ENCODE results near the gene ISX. TPM values are rescaled to one million over a fixed set of nuclear protein-coding genes. Genes with fewer than 3 reads are reported as not detected.

The ISX gene
- total RNA-seq, 1 experiment from 2014 or later, result 5.6 TPM

DNA sequence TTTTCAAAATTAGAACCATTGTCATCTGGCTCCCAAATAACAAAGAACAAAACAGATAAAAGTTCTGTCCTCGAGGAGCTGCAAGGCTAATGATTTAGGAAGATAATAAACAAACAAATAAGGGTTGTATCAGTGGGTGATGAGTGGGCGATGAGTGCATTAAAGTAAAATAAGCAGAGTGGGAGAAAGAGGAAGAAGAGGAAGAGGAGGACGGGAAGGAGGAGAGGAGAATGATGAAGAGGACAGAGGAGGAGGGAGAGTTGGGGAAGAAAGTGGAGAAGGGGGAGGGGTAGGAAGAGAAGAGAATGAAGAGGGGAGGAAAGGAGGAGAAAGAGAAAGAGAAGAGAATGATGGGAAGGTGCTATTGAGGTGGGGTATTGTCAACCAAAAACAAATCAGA, 33.4 kb upstream of the ISX start:
- Mint-ChIP-seq H3K27ac (ENCODE audit: unreplicated experiment) (no peak overlapping the region), H3K36me3 (ENCODE audit: insufficient read depth, unreplicated experiment) (no peaks in the 10 kb centered on the region), H3K27me3 (ENCODE audit: insufficient read depth, unreplicated experiment) (peaks cover 18% of the 10 kb centered on the region), H3K9me3 (ENCODE audit: unreplicated experiment) (no peaks in the 10 kb centered on the region), H3K4me3 (ENCODE audit: unreplicated experiment) (no peak overlapping the region), H3K4me1 (ENCODE audit: low read depth, unreplicated experiment) (no peaks in the 10 kb centered on the region)
- TF ChIP-seq, protein P1, sequence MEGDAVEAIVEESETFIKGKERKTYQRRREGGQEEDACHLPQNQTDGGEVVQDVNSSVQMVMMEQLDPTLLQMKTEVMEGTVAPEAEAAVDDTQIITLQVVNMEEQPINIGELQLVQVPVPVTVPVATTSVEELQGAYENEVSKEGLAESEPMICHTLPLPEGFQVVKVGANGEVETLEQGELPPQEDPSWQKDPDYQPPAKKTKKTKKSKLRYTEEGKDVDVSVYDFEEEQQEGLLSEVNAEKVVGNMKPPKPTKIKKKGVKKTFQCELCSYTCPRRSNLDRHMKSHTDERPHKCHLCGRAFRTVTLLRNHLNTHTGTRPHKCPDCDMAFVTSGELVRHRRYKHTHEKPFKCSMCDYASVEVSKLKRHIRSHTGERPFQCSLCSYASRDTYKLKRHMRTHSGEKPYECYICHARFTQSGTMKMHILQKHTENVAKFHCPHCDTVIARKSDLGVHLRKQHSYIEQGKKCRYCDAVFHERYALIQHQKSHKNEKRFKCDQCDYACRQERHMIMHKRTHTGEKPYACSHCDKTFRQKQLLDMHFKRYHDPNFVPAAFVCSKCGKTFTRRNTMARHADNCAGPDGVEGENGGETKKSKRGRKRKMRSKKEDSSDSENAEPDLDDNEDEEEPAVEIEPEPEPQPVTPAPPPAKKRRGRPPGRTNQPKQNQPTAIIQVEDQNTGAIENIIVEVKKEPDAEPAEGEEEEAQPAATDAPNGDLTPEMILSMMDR (IDR thresholded peaks at IDR 0.05; ENCODE audit: insufficient read depth in 1 of 2, low read depth in 1 of 2, low read length in 1 of 2, severe bottlenecking in 1 of 2, unreplicated experiment in 1 of 2), result no peak
- H3K4me1 ChIP-seq, result no peaks in the 10 kb centered on the region
- no peak overlapping the region for H3K4me3 ChIP-seq (ENCODE audit: low read depth, low read length)
- ChIA-PET POLR2A (no interaction called here), CTCF (no interaction called here)
- BruUV-seq (replicated peaks), result no TSS peak
- DNase-seq, result no peak
- no peaks in the 10 kb centered on the region for H3K36me3 ChIP-seq (ENCODE audit: control insufficient read depth, insufficient read depth, low read length)
- intact Hi-C loops (cut with micrococcal nuclease; ENCODE audit: unreplicated experiment), result no loop called here
- no peaks in the 10 kb centered on the region for H3K9me3 ChIP-seq
- H3K27me3 ChIP-seq (replicated peaks; ENCODE audit: control insufficient read depth, insufficient read depth, low read length), result no peaks in the 10 kb centered on the region

DNA sequence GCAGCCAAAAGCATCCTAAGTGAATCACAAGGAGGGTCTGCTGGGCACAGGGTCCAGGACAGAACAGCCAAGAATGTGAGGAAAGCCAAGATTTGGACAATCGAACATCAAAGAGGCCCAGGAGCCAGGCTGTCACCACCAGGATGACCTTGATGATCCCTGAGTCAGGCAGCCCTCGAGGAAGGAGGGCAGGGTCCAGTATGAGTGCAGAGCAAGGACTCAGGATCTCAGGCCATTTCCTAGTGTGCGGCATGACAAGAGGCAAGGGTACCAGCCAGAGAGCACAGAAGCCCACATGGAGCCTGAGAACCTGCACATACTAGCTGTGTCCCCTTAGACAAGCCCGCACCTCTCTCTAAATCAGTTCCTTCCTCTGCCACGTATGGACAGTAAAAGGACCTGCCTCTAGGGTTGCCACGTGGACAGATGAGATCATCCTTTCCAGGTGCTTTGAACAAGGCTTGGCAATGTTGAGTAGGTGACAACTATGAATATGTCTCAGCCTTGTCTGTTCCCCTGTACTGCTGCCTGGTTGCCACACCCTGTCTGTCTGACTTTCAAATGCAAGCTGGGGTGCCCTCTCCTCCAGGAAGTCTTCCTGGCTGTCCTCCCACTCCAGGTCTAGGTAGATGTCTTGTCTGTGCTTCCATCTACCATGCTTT, 32.2 kb upstream of the ISX start:
- DNase-seq, result no peak
- Mint-ChIP-seq H3K27ac (ENCODE audit: unreplicated experiment) (no peak overlapping the region), H3K9me3 (ENCODE audit: unreplicated experiment) (no peaks in the 10 kb centered on the region), H3K4me3 (ENCODE audit: unreplicated experiment) (no peak overlapping the region), H3K4me1 (ENCODE audit: low read depth, unreplicated experiment) (no peaks in the 10 kb centered on the region), H3K36me3 (ENCODE audit: insufficient read depth, unreplicated experiment) (no peaks in the 10 kb centered on the region), H3K27me3 (ENCODE audit: insufficient read depth, unreplicated experiment) (peaks cover 12% of the 10 kb centered on the region)
- Histone ChIP-seq H3K36me3 (ENCODE audit: control insufficient read depth, insufficient read depth, low read length) (no peaks in the 10 kb centered on the region), H3K4me1 (no peaks in the 10 kb centered on the region), H3K9me3 (no peaks in the 10 kb centered on the region), H3K27me3 (replicated peaks; ENCODE audit: control insufficient read depth, insufficient read depth, low read length) (no peaks in the 10 kb centered on the region), H3K4me3 (ENCODE audit: low read depth, low read length) (no peak overlapping the region)
- TF ChIP-seq, protein P1 (IDR thresholded peaks at IDR 0.05; ENCODE audit: insufficient read depth in 1 of 2, low read depth in 1 of 2, low read length in 1 of 2, severe bottlenecking in 1 of 2, unreplicated experiment in 1 of 2), result no peak
- POLR2A ChIA-PET, result no interaction called here
- CTCF ChIA-PET, result no interaction called here
- intact Hi-C loops (cut with micrococcal nuclease; ENCODE audit: unreplicated experiment), result no loop called here
- no TSS peak for BruUV-seq (replicated peaks)

DNA sequence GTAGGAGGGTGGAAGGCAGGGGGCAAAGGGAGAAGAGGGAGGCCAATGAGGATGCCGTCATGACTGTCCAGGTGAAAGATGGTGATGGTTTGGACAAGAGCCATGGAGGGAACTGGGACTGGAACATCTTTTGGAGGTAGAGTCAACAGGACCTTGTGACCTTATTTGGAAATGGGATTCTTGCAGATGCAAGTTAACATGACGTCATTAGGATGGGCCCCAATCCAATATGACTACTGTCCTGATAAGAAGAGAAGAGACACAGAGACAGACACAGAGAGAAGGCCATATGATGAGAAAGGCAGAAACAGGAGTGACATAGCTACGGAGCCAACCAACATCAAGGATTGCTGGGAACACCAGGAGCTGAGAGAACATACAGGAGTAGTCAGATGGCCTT, 31.0 kb upstream of the ISX start:
- TF ChIP-seq, protein P1 (IDR thresholded peaks at IDR 0.05; ENCODE audit: insufficient read depth in 1 of 2, low read depth in 1 of 2, low read length in 1 of 2, severe bottlenecking in 1 of 2, unreplicated experiment in 1 of 2), result no peak
- DNase-seq, result no peak
- H3K9me3 ChIP-seq, result no peaks in the 10 kb centered on the region
- Mint-ChIP-seq H3K4me3 (ENCODE audit: unreplicated experiment) (no peak overlapping the region), H3K4me1 (ENCODE audit: low read depth, unreplicated experiment) (no peaks in the 10 kb centered on the region), H3K36me3 (ENCODE audit: insufficient read depth, unreplicated experiment) (no peaks in the 10 kb centered on the region), H3K9me3 (ENCODE audit: unreplicated experiment) (no peaks in the 10 kb centered on the region), H3K27ac (ENCODE audit: unreplicated experiment) (no peak overlapping the region), H3K27me3 (ENCODE audit: insufficient read depth, unreplicated experiment) (peaks cover 7% of the 10 kb centered on the region)
- ChIA-PET POLR2A (no interaction called here), CTCF (no interaction called here)
- no peak overlapping the region for H3K4me3 ChIP-seq (ENCODE audit: low read depth, low read length)
- H3K4me1 ChIP-seq, result no peaks in the 10 kb centered on the region
- BruUV-seq (replicated peaks), result no TSS peak
- intact Hi-C loops (cut with micrococcal nuclease; ENCODE audit: unreplicated experiment), result no loop called here
- no peaks in the 10 kb centered on the region for H3K36me3 ChIP-seq (ENCODE audit: control insufficient read depth, insufficient read depth, low read length)
- no peaks in the 10 kb centered on the region for H3K27me3 ChIP-seq (replicated peaks; ENCODE audit: control insufficient read depth, insufficient read depth, low read length)

Data from Caco-2 (cell line).